GM04504 (cell line): Measurements from ENCODE around the gene TMEM217.
"Not testable (repeated sequence)": the region's sequence is repeated elsewhere in the genome, so short reads cannot be mapped to it uniquely, and the experiment has no call there.

Experiments
- DNase-seq: peaks from one replicate; pipeline ENCODE4 v3.0.0-alpha.2; 2012; ENCODE audit warnings: low read depth

The TMEM217 gene

DNA sequence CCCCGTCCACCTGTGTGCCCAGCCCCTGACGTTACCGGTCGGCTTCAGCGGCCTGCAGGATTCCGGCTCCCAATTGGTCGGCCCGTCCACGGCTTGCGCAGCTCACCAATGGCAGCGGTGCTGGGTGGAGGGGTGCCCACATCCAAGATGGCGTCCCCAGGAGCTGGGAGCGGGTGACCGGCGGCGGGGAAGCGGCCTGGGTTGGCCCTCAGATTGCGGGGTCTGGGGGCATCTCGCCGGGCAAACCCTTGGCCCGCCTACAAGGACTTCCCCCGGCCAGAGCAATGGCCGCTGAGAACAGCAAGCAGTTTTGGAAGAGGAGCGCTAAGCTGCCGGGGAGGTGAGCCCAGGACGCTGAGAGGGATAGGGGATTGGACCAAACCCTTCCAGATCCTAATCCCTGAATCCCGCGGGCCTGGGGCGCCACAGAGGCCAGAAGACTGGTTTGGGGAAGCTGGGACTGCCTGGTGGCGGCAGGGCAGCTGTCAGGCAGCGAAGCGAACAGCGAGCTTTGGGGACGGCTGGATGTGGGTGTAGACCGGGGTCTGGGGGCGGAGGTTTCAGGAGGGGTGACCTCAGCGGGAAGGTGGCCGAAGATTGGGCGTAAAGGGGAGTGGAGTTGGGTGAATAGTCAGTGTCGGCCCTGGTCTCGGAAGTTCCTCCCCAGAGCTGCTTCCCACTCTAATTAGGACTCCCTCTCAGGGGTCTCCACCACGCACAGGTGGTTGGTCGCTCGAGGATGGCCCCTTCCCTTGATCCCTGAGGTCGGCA is at the start of gene TMEM217, which contains the start of gene TBC1D22B:
Gene TMEM217 (minus strand): TSS at position 511 of the 771 bp plus-strand sequence. CDS start 39,114 bp downstream, outside the sequence.
Gene TBC1D22B (plus strand): TSS at position 139 of the 771 bp plus-strand sequence. CDS start 146 bp downstream, at position 285.
- DNase-seq, result peak; percentile 85

DNA sequence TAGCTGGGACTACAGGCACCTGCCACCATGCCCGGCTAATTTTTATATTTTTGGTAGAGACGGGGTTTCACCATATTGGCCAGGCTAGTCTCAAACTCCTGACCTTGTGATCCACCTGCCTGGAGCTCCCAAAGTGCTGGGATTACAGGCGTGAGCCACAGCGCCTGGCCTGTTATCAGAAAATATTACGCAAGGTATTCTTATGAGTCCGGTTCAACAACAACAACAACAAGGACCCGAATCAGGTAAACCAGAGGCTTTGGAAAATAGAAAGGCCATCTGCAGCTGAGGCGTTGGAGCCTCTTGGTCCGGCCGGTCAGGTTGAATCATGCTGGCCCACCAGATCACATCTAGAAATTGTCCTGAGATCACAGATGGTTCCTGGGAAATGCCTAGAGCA is 49.5 kb upstream of the TMEM217 start:
- DNase-seq, result not testable (repeated sequence)

DNA sequence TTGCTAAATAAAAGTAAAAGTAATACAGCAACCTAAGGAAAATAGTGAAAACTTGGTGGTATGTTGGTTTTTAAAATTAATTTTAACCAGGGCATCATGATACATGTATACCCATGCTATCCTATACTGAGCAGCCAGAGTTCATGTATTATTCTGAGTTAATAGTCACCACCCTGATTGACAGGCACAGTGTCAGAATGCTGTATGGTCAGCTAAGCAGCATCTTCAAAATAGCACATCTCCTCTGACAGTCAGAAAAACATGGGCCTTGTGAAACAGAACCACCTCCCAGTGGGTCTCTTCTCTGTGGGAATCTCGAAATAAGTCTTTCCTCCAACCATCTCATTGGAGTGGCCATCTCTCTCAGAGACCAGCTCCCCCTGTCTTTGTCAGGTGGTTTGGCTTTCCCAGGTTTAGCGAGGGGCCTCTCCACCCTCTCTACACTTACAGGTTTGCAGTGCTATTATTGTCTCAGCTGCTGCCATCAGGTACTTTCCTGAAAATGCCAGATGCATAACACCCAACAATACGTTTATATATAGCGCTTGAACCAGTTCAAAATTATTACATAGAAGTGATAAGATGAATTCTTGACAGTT is 48.8 kb upstream of the TMEM217 start:
- DNase-seq, result no peak

DNA sequence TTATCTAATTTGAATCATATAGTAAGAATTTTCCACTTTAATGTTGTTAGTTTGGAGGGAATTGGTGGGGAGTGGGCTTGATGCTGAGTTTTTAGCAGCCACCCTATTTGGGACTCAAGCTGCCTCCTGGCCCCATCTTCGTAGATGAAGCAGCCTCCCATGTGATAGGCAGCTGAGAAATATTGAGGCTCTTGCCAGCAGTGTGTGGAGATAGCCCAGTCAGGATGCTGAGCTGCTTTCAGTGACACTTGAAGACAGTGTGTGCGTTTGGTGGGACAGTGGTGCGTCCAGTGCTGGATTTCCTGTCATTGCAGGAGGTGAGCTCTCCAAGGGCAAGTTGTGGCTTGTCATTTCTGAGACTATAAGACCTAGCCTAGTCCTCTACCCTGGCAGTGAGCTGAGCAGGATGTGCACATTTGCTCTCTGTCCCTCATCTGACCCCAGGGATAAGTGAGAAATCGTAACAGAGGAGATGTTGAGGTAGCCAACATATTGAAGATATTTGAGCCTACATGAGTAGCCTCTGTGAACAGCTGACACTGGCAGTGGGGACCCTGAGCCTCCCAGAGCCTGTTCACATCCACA is 48.0 kb upstream of the TMEM217 start:
- DNase-seq, result no peak

DNA sequence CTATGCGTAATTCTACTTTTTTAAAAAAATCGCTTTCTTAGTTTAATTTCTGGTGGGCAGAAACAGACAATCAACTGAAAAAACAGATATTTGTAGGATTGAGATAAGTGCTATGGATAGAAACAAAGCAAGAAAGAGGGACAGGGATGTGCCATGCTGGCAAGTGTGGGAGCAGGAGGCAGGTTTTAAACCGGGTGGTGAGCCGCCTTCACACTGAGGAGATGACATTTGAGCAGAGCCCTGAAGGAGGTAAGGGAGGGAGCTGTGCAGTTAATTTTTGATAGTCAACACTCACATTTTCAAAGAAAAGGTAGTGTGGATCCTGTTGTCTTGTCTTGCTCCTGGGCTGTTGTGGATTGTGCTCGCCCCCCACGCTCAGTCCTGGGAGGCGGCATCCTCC is 46.8 kb upstream of the TMEM217 start:
- DNase-seq, result no peak

DNA sequence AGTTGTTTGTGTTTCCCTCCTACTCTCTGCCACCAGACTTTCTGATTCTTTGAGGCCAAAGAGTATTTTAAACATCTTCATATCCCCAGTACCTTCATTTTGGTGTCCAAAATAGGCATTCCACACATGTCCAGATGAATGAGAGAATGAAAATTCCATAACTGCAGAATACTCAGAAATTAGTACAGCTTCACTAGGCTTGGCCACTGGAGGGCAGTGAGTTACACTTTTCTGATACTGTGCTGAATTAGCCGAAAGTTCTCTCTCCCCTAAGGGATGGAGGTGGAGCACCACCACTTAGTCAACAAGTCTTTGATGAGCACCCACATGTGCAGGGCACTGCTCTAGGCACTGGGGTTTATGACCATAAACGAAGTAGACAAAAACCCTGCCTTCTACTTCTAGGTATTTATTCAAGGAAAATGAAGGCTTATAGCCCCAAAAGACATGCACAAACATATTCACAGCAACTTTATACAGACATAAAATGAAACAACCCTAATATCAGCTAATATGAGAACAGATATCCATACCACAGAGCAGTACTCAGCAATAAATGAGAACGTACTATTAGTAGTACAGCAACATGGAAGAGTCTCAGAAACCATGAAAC is 46.1 kb upstream of the TMEM217 start:
- DNase-seq, result no peak

DNA sequence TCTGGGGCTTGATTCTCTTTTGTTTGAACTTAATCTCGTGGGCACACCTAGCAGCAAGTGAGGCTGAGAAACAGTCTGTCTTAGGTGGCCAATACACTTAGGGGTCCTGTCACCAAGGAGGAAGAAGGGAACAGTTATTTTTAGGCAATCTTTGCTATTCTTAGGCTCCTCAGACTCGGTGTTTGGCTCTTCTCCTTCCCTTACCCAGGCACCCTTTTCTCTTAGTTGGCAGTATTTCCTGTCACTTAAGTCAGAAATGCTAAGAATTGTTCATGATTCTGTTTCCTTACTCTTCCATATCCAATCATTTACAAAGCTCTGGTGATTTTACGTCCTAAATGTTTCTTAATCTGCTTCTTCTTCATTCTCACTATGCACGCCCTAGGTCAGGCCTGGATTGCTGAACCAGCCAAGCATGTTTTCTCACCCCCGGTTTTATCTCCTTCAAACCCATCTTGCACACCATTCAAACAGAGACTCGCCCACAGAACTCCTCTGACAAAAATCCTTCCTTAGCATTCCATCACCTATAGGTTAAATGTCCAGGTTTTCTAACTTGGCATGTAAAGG is 45.2 kb upstream of the TMEM217 start:
- no peak for DNase-seq

DNA sequence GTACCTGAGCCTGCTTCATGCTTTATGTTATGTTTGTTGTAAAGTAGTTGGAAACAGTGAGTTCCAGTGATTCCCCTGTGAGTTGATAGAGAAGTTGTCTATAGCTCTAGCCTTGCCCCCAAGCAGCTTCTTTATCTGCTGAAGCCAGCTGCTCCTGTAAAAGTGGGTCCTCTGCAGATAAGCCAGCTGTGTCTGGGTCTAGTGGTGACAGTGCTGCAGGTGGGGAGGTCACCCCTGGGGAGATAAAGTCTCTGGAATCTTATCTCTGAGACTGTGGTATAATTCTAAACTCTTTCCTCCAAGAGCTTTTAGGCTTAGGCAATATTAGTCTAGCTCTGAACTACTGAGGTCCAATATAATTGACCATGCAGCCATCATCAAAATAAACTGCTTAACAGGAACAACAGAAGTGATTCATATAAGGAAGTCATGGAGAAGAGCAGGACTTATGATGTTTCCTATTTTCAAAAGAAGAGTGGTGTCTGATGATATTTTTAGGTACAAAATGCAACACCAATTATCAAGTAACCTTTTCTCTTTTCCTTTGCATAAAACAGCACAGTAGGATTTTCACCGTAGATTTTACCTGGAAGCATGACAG is 44.2 kb upstream of the TMEM217 start:
- DNase-seq, result no peak

DNA sequence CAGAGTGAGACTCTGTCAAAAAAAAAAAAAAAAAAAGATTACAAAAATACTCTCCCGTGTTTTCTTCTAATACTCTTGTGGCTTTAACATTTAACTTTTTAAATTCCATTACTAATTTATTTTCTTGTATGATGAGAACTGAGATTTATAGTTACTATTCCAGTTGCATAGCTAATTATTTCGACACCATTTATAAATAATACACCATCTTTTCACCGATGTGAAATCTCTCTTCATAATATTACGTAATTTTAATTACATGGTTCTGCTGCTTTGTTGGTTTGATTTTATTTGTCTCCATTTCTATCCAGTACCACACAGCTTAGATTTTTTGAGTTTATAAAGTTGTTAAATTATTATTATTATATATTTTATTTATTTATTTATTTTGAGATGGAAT is 42.0 kb upstream of the TMEM217 start:
- no peak for DNase-seq

DNA sequence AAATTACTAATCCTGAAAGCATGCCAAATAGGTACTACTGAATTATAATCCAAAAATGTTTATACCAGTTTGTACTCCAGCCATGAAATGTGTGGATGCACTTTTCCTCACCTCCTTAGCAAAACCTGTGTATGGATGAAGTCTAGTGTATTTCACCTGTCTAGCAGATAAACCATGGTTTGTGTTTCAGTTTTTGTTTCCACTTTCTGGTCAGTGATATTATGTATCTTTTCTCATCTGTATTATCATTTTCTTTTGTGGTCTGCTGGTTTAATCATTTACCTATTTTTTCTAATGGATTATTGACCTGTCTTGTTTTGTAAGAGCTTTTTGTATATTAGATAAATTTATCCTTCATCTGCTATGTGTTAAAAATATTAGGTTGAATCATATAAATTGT is 41.0 kb upstream of the TMEM217 start:
- DNase-seq, result no peak

DNA sequence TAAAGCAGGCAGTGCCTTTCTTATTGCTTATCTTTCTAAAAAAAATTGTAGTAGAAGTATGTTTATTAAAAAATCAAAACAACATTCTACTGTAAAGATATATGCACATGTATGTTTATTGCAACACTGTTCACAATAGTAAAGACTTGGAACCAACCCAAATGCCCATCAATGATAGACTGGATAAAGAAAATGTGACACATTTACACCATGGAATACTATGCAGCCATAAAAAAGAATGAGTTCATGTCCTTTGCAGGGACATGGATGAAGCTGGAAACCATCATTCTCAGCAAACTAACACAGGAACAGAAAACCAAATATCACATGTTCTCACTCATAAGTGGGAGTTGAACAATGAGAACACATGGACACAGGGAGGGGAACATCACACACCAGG is 39.7 kb upstream of the TMEM217 start:
- not testable (repeated sequence) for DNase-seq

DNA sequence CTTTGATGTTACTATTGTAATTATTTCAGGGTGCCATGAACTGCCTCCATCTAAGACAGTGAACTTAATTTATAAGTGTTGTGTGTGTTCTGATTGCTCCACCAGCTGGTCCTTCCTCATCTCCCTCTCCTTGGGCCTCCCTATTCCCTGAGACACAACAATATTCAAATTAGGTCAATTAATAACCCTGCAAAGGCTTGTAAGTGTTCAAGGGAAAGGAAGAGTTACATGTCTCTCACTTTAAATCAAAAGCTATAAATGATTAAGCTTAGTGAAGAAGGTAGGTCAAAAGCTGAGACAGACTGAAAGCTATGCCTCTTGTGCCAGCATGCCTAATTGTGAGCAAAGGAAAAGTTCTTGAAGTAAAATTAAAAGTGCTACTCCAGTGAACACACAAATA is 35.5 kb upstream of the TMEM217 start:
- no peak for DNase-seq

DNA sequence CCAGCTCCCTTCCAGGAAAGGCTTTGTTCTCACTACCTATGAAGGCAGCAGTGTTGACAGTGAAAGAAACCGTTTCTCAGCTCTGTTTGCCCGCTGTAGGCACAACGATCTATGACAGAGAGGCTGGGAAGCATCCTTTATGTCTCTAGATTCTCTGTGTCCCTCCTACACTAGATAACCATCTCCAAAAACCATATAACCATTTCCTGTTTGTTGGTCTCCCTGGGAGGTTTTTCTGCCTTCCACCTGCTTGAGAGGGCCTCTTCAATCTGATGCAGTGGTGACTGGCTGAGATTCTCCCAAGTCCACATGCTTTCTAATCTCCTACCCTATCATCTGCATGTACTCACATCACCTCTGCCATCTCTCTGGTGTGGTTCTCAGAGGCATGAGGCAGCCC is 32.0 kb upstream of the TMEM217 start:
- no peak for DNase-seq

DNA sequence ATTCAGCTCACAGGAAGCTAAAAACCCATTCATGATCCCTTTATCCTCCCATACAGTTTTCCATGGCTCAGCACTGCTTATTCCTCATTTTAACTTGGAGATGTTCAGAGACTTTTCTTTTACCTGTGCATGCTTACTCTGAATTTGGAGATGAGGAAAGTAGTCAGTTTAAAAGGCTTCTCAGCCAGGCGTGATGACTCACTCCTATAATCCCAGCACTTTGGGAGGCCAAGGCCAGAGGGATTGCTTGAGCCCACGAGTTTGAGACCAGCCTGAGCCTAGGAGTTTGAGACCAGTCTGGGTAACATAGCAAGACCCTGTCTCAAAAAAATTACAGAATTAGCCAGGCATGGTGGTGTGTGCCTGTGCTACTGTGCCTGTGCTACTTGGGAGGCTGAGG is 30.3 kb upstream of the TMEM217 start:
- DNase-seq, result no peak

DNA sequence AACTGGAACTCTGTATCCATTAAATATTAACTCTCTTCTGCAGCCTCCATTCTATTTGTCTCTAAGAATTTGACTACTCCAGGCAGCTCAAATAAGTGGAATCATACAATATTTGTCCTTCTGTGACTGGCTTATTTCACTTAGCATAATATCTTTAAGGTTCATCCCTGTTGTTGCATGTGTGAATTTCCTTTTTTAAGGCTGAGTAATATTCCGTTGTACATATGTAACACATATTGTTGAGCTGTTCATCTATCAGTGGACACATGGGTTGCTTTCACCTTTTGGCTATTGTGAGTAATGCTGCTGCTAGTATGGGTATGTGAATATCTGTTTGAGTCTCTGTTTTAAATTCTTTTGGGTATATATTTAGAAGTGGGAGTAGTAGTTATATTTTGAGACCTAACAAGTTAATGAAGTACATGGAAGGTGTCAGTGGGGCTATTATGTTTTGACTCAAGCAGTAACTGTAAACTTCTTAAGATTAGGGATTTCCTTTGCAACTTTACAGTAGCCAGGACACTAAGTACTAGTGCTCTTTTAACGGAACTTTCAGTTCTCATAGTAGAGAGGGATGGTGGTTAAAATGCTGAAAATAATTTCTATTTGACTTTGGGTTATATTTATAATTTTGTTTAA is 29.7 kb upstream of the TMEM217 start:
- no peak for DNase-seq

DNA sequence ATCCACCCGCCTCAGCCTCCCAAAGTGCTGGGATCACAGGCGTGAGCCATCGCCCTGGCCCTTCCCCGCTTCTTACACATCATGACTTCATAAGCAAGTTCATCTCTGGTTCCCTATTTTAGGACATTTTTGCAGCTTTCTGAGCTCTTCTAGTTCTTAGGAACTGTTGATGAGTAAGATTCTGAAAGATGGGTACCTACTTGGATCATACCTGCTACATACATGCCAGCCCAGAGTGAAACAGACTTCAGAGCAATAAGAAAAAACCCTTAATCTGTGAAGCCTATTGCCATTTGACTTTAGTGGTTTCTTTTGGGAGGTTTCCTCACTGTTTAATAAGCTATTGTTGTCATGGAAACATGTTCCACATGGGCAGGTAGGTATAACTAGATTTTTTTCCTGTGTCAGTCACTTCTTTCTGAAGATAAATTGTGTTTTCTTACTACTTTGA is 27.9 kb upstream of the TMEM217 start:
- no peak for DNase-seq

DNA sequence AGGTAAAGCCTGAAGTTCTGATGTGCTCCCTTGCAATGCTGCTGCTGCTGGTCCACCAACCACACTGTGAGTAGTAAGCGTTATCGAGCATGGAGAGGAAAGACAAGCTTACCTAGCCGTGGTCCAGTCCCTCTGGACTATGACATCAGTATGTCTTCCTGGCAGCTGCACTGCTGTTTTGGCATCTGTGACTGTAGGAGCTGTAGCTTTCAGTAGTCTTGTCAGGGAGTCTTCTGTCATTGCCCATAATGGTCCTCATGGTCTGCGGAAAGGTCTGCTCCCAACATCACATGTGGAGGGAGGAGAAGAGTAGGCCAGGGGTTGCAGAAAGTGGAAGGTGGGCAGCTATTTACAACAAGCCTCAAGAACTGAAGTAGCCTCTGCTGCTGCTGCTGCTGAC is 26.8 kb upstream of the TMEM217 start:
- DNase-seq, result no peak

DNA sequence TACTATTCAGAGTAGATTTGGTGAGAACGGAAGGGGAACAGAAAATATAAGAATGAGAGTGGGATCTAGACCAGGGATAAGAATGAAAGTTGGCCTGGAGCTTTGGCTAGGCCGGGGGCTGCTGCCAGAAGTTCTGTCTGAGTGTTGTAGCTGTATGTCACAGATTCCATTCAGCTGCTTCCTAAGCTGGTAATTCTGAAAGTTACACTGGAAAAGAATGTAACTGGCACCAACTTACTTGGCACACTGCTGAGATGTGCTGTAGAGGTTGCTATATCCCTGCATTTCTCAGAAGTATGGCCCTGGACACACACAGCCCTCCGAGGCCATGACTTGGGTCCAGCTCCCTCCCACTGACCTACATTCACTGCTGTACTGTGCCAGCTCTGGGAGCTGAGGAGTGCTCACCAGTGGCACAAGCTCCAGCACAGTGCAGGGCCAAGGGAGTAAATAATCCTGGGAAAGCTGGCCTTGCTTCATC is 25.8 kb upstream of the TMEM217 start:
- DNase-seq, result no peak

DNA sequence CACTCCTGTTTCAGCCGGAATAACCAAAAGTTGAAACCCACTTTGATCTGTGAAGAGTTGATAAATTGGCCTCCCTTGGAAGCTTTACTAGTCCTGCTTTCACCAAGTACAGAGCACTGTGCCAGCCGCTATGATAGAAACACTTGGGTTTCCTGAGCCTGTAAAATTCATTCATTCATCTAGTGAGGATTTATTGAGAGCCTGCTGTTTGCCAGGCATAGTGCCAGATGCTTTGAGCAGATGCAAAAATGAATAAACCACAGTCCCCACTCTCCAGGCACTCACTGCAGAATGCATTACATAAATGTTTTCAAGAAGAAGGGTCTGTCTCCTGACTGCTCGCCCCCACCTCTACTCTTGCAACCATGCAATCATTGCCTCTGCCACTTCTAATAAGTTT is 25.3 kb upstream of the TMEM217 start:
- DNase-seq, result peak; percentile 11

DNA sequence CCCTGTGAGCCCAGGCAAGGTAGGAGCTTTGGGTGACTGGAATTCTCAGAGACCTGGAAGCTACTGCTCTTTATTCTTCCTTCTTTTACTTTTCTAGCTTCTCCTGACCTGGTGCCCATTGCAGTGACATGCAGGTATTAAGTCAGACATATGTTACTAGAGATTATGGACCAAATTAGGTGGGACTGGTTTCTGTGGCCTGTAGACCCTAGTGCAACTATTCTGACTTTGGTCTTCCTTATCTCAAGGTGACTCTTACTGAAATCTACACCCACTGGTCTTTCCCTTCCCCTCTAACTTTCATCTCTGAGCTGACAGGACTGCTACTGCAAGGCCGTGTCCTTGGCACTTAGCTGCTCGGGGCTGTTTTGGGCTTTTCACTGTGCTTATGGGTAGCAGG is 24.4 kb upstream of the TMEM217 start:
- no peak for DNase-seq

DNA sequence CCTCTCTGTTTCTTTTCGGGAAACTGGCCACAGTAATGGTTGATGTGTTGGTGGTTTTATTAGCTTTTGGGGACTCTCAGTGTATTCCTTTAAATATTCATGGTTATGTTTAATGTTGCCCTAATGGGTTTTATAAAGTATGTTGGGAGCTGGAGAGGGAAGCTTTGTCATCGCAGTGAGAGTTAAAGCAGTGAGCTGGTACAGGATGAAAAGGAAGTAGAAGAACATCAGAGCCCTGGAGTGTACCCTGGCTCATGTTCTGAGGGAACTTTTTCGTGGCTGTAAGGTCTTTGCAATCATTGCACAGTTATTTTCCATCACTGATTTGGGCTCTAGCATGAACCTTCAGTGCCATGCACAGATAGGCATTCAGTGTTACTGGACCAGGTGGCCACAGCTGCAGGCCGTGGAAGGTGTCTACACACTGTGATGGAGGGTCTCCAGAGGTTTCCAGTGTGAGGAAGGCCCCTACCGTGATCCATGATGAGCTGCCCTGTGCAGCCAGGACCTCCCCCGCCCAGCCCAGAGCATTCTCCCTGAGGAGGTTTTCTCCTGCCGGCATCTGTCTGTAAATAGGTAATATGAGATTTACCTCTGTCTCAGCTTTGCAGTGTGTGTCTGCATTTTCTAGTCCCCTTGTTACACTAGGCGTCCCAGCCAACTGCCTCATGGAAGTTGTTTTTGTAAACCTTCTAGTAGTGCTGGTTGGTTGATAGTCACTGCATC is 22.4 kb upstream of the TMEM217 start:
- no peak for DNase-seq
